SKM-1 (cell line): ENCODE measurements around the gene CSDE1.

Experiments used
- DNase-seq: peaks from one replicate; lab custom pipeline; 2025; ENCODE audit not compliant: unreplicated experiment; lab: John Stamatoyannopoulos, UW

The CSDE1 gene

DNA sequence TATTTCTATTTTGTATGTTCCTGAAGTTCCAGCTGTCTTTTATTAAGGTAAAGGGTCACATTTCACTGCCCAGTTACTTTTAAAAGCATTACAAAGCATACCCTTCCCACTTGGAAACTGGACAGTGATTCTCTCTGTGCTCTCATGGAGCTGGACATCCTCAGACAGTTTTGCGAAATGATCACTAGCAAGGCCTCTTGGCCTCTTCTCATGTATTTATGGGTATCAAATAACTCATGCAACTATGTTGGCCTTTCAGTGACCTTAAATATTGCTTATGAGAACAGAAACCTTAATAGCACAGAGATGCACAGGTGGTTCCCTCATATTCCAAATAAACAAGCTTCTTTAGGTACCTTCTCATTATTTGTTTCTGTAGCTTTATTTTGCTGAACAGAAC is 54.5 kb downstream of the CSDE1 start:
- no peak for DNase-seq

DNA sequence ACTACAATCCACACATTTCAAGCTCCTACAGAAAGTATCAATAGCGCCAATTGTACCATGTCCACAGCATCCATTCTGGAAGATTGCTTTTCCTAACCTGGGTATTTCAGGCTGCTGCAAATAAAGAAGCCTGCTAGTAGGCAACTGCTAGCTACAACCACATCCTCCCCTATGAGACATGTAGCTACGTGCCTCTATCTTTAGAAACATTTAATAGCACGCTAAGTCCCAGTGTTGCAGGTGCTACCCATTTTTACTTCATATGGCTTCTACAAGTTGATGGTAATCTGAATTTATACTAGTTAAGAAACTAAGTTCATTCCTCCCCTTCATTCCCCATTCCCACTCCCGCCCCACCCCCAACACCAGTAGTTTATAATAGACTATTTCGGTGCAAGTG is 55.0 kb downstream of the CSDE1 start:
- DNase-seq, result no peak

DNA sequence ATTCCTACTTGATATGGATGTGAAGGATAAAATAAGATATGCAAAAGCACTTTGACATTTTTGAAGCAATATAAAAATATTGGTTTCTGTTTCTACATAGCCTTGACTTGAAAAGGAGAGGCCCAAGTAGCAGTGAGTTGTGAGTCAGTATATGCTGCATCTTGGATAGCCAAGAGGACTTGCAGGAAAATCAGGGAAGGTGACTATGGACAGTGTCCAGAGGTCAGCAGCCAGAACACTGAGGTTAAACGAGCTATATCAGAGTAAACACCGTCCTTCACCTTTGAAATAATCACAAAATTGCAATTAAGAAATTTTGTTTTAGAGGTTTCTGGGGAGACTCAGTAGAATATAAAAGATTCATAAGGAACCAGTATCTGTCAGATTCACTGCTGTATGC is 55.9 kb downstream of the CSDE1 start:
- DNase-seq, result no peak

DNA sequence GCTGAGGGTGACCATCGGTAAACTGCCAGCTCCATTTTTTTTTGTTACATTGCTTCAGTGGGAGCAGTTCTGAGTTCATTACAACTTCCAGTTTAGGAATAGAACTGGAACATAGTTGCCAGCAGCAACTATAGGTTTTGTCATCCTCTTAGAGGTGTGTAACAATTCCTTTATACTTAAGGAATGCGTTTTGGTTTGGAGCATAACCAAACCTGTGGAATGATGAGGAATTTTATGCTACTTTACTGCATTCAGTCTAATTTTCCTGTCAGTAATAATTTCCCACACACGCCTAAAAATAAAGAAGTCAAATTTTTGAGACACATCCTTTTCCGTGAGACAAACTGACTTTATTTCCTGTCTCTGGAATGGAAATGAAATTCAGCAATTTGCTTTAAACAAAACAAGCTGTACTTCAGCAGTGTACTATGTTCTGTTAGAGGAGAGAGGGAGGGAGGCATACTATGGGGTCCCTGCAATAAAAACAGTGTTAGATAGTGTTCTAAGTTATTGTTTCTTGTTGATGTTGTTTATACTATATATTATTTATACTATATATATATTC is 57.7 kb downstream of the CSDE1 start:
- no peak for DNase-seq

DNA sequence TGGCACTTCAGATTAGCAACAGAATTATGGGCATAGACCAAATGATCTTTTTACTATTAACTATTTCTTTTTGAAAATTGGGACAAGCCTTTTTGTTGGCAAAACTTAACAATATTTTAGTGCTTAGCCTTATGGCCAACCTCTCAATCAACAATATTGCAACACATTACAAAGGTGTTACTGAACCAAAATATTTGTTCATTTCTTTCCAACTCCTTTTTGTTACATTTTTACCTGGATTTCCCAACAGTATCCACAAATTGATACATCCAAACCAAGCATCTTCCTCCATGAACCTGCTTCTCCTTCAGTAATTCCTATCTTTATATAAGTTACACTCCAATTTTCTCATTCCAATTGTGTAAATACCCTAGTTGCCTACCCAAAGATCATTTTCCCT is 61.0 kb downstream of the CSDE1 start:
- DNase-seq, result no peak

DNA sequence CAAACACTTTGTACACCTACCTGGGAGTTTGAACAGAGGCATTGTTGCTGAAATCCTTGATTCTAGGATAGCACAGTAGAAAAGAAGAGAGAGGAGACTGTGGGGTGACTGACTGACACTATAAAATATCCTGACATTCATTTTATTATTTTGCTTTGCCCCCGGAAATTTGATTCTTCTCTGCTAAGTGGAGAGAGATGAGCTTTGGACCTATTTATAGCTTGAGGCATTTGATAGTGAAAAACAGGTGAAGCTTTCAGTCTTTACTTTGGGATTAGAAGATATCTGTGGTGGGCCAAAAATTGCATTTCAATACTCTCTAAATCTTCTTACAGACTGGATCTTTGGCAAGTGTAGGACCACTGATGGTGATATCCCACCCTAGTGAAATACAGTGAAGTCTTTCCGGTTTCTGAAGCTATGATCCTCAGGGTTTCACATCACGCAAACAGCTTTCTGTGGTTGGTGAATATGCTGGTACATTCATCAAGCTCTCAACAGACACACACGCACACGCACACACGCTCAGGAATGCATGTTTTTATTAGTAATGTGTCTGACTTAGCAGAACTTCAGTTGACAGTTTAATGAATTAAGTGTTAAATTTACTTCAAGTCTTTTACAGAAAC is 62.2 kb downstream of the CSDE1 start, which contains the start of gene AMPD1:
Gene AMPD1 (minus strand): TSS at position 117 of the 629 bp plus-strand sequence. CDS start 75 bp downstream, at position 42.
- DNase-seq, result no peak

DNA sequence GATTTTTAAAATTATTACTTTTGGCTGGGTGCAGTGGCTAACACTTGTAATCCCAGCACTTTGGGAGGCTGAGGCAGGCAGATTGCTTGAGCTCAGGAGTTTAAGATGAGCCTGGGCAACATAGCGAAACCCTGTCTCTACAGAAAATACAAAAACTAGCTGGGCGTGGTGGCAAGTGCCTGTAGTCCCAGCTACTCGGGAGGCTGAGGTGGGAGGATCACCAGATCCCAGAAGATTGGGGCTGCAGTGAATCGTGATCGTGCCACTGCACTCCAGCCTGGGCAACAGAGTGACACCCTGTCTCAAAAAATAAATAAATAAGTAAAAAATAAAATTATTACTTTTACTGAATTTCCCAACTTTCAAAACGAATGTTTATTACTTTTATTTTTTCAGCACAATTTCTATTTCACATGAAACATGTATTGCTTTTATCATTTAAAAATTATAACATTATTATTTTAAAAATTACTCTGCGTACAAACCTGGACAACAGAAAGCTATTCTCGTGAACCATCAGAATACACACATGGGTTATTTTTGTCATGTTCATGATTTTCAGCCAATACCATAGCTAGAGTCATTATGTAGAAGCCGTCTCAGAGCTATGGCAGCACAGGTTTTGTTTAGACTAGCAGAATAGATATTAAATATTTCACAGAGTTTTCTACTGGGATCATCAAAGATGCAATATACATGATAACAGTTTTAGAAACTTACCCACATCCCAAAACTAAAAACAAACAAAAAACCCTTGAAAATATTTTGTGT is 63.1 kb downstream of the CSDE1 start:
- no peak for DNase-seq

DNA sequence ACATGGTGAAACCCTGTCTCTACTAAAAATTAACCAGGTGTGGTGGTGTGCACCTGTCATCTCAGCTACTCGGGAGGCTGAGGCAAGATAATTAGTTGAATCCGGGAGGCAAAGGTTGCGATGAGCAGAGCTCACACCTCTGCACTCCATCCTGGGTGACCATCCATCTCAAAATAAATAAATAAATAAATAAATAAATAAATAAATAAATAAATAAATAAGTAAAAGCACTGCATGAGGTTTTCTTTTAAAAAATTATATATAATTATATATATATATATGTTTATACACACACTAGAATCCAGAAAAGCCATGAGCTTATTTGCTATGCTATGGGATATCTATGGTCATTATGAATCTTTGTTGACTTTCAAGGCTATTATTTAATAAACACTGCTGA is 64.8 kb downstream of the CSDE1 start:
- no peak for DNase-seq

DNA sequence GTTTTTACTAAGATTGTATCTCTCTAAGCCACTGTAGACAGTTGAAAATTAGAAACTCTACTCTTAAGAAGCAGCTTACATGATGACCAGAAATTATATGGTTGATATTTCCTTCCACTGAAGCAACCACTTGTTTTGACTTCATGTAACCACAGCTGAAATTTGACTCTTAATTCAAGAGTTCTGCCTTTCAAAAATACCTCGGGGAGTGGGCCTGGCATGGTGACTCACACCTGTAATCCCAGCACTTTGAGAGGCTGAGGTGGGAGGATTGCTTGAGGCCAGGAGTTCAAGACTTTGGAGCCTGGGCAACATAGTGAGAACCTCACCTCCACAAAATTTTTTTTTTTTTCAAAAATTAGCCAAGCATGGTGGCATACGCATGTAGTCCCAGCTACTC is 66.7 kb downstream of the CSDE1 start:
- no peak for DNase-seq

DNA sequence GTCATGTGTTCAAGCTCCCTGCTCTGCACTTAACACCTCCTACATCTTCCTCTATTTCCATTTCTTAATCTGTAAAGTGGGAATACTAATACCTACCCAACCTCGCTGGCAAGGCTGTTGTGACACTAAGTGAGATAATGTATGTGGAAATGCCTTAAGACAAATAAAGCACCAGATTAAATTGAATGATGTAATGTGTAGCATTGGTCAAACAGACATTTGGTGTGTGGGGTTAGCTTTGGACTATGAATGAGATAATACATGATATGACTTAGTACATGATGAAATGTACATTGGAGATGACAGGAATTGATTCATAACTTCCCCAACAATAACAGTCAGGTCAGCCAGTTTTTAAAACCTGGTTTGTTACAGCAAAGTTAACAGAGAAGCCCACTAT is 67.6 kb downstream of the CSDE1 start:
- DNase-seq, result no peak

DNA sequence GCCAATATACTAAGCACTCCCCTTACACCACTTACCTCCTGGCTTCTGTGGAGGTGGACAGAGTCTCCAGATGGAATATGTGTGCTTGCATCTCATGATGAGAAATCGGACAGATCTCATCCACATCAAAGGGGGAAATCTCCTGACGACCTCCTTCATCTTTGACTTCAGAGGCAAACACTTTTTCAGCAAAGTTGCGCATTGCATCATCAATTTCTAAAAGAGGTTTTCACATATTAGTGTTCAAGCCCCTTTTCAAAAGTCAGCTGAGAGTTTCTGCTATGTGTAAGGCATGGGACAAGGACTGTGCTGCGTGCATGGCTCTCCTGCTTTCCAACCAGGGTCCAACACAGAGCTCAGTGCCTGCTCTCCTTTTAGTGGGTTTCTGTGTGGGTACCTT is 69.3 kb downstream of the CSDE1 start:
- no peak for DNase-seq

DNA sequence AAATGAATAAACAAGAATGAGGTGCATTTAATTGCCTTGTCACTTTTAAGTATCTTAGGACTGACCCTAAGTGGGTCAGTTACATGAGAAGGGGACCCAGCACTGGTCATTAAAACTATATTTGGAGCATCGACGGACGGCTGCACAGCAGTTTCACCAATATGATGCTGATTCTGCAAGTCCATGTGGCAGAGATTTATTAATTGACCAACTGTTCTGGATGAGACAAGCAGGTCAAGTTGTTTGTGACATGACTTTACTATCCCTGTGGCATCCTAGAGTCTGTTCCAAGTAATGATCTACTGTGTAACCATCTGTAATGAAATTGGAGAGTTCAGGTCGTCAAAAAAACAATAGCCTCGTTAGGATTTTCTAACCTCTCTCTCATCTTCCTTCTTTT is 71.9 kb downstream of the CSDE1 start:
- DNase-seq, result no peak

DNA sequence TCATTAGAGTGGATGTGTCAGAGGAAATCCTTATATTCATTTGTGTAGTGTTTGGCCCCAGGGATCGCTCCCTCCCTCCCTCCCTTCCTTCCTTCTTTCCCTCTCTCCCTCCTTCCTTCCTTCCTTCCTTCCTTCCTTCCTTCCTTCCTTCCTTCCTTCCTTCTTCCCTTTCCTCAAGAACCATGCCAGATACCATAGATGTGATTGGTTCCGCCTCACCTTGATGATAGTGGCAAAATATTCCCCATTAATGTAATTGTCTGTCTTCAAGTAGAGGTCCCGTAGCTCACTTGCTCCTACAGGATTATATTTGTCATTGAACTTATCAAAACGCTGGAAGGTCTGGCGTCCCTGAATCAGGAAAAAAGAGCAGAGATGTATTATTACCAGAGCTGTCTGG is 80.1 kb downstream of the CSDE1 start:
- no peak for DNase-seq

DNA sequence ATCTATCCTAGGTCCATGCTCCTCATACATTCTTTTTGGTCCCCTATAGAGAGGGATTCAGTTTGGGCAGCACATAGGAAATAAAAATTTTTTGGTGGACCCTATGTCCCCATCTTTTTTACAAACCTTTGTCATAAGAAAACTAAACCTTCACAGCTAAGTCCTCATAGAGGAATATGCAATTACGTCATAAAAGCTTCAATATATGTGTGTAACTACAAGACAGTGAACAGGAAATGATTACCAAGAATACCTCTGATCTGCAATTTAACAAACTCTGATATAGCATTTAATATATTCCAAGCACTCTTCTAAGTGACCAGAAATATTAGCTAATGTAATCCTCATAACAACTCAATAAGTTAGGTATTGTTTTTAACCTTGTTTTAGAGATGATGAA is 81.7 kb downstream of the CSDE1 start:
- no peak for DNase-seq

DNA sequence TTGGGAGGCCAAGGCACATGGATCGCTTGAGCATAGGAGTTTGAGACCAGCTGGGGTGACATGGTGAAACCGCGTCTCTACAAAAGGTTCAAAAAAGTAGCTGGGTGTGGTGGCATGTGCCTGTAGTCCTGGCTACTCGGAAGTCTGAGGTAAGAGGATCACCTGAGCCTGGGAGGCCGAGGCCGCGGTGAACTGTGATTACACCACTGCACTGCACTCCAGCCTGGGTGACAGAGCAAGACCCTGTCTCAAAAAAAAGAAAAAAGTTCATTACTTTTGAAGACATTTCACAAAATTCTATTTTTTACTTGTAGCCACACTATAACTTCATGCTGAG is 85.9 kb downstream of the CSDE1 start:
- DNase-seq, result no peak

DNA sequence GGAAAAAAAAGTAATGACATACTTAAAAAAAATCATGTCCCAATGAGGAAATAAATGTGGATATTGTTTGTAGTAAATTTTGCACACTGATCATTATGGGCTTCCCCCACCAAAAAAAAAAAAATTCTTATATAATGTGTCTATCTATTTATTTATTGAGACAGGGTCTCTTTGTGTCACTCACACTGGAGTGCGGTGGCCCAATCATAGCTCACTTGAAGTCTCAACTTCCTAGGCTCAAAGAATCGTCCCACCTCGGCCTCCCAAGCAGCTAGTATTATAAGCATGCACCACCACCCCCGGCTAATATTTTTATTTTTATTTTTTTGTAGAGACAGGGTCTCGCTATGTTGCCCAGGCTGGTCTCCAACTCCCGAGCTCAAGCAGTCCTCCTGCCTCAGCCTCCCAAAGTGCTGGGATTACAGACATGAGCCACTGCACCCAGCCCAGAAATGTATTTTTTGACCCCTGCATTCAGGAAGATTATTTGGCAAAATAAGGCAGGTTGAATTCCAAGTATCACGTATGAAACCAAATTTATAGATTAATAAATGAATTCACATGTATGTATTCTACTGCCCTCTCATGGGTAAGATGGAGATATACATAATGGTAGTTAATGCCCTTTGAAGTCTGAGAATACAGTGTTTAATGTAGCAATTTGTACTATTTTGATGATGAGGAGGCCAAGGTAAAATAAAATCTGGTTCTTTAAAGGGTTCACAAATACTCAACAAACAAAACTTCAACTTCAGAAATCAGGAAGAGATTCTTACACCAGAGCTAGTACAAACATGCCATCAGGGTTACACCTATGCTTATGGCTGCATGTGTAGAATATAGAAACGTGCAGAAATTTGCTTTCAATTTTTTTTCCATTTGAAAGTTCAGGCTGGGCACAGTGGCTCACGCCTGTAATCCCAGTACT is 86.5 kb downstream of the CSDE1 start:
- no peak for DNase-seq

DNA sequence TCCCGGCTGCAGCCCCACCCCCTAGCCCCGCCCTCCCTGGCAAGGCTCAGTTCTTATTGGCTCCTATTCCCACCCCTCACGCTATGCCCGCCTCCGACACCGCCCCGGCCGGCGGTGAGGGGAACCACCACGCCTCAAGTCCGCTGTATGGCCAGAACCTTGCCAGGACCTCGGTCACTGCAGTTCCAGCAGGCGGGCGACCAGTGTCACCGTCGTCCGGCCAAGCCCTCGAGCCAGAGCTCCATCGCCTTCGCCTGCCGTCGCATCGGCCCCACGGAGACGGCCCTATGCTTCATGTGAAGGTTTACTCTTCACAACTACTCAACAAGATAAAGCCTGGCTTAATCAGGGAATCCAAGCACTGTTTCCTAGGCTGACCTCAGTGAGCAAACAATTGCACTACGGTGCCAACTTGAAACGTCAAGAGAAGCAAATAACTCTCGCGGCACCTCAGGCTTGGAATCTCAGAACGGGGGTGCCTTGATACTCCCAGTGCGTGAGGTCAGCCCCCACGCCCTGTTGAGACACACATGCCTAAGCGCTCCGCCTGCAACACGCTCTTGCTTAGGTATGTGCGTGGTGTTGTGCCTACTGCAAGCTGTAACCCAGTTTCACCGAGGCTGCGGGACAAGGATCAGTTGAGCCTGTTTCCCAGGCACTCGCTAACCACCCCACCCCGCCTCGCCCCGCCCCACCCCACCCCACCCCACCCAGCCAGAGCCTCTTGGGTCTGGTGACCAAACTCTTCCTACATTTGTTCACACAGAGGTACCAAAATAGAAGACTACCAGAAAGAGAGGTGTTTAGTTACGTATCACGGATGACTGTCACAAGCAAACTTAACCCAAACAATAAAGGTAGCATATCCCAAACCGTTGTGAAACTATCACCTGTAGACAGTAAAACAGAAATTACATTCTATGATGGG is 87.4 kb downstream of the CSDE1 start:
- DNase-seq, result peak; percentile 74

DNA sequence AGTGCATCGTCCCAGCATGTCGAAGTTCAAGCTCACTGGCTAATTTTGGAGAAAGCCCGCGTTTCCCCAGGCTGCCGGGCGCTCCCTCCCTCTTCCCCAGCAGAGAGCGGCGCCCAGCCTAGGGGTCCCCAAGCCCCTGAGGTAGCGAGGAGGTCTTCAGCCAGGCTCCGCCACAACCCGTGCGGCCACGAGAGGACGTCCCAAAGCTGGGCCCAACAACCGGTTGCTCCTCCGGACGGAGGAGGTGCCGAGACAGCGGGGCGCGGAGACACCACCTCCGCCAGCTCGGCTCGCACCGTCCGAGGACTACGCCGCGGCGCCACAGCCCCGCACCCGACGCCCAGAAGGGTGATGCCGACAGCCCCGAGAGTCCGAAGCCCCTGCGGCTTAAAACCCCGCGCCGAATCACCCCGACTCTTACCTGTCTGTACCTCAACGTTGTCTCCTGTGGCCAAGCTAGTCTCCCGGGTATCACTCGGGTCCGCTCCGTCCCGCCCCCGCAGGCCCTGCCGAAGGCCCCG is 88.2 kb downstream of the CSDE1 start, which contains the start of gene DENND2C:
Gene DENND2C (minus strand): TSS at position 488 of the 521 bp plus-strand sequence. CDS start 44,065 bp downstream, outside the sequence.
- DNase-seq, result no peak

DNA sequence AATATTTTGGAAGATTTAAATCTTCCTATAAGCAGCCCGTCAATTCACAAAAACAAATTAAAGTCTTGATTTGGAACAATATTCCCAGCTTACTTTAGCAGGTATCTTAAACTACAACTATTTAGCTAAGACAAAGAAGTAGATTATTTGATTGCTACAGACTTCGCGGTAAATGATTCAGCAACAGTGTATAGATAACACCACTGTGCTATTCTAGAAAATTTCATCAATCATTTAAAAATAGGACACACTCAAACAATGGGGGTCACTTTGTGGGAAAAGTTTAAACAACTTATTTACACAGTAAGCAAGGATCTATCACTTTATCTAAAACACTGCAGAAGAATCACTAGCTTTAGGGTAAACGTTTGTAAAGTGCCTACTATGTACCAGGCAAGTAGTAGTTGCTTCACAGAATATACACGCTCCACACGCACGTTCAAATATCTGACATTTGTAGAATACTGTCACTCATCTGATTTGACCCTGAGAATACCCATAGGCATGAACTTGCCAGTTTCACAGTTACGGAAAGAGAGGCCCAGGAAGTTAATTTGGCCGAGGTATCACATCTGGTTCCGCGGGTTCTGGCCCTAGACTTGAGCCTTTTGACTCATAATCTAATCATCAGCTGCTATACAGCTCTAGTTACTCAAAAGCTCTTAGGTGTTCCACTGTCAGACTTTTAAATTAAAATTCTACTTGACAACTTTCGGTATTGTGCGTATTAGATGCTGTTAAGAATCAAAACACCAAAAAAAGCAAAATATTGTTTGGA is 88.8 kb downstream of the CSDE1 start:
- no peak for DNase-seq
